ENCODE results near the gene RPN2.

GRCh38 chr20:37205794-37206193 is 26.7 kb downstream of the RPN2 start:
- TF ChIP-seq BHLHE40 (IDR thresholded peaks at IDR 0.05; ENCODE audit: borderline replicate concordance in 1 of 2, low read depth in 2 of 2, low read length in 1 of 2): no peak
- no peak for TF ChIP-seq MTA2 (IDR thresholded peaks at IDR 0.05; ENCODE audit: low read depth)
- TF ChIP-seq YBX1 (IDR thresholded peaks at IDR 0.05): no peak
- TF ChIP-seq, protein P1, sequence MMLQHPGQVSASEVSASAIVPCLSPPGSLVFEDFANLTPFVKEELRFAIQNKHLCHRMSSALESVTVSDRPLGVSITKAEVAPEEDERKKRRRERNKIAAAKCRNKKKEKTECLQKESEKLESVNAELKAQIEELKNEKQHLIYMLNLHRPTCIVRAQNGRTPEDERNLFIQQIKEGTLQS (IDR thresholded peaks at IDR 0.05; ENCODE audit: borderline replicate concordance, extremely low read depth, low read depth, low read length): no peak
- TF ChIP-seq, protein P2, sequence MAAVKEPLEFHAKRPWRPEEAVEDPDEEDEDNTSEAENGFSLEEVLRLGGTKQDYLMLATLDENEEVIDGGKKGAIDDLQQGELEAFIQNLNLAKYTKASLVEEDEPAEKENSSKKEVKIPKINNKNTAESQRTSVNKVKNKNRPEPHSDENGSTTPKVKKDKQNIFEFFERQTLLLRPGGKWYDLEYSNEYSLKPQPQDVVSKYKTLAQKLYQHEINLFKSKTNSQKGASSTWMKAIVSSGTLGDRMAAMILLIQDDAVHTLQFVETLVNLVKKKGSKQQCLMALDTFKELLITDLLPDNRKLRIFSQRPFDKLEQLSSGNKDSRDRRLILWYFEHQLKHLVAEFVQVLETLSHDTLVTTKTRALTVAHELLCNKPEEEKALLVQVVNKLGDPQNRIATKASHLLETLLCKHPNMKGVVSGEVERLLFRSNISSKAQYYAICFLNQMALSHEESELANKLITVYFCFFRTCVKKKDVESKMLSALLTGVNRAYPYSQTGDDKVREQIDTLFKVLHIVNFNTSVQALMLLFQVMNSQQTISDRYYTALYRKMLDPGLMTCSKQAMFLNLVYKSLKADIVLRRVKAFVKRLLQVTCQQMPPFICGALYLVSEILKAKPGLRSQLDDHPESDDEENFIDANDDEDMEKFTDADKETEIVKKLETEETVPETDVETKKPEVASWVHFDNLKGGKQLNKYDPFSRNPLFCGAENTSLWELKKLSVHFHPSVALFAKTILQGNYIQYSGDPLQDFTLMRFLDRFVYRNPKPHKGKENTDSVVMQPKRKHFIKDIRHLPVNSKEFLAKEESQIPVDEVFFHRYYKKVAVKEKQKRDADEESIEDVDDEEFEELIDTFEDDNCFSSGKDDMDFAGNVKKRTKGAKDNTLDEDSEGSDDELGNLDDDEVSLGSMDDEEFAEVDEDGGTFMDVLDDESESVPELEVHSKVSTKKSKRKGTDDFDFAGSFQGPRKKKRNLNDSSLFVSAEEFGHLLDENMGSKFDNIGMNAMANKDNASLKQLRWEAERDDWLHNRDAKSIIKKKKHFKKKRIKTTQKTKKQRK (IDR thresholded peaks at IDR 0.05; ENCODE audit: low read depth, low read length): no peak
- no peak for TF ChIP-seq CREB1 (IDR thresholded peaks at IDR 0.05; ENCODE audit: low read depth)
- TF ChIP-seq PML (IDR thresholded peaks at IDR 0.05; ENCODE audit: low read length): no peak
- no peak for TF ChIP-seq CBFB (IDR thresholded peaks at IDR 0.05; ENCODE audit: low read depth)
- TF ChIP-seq POLR2AphosphoS5 (IDR thresholded peaks at IDR 0.05; ENCODE audit: low read length): no peak
- TF ChIP-seq SMAD1 (IDR thresholded peaks at IDR 0.05; ENCODE audit: low read depth, partially characterized antibody): no peak
- TF ChIP-seq TCF12 (IDR thresholded peaks at IDR 0.05; ENCODE audit: low read depth, low read length): no peak
